Ishikawa (cell line): ENCODE measurements around the gene EXT2.
A peak's percentile ranks its signal among the peaks of the same experiment; 100 is the strongest.

Source experiments
- CEBPB ChIP-seq: IDR thresholded peaks from 2 replicates; pipeline ENCODE4 v1.6.1; 2012
- CREB1 ChIP-seq: IDR thresholded peaks from 2 replicates; pipeline ENCODE4 v1.6.1; 2012; ENCODE audit warnings: low read depth
- EGR1 ChIP-seq: IDR thresholded peaks from 2 replicates; pipeline ENCODE4 v1.6.1; 2012
- EP300 ChIP-seq: IDR thresholded peaks from 2 replicates; pipeline ENCODE4 v1.6.1; 2012; ENCODE audit warnings: borderline replicate concordance
- FOXM1 ChIP-seq: IDR thresholded peaks from 2 replicates; pipeline ENCODE4 v1.6.1; 2012; ENCODE audit warnings: low read depth, borderline replicate concordance
- MAX ChIP-seq: IDR thresholded peaks from 2 replicates; pipeline ENCODE4 v1.6.1; 2012
- NFIC ChIP-seq: IDR thresholded peaks from 2 replicates; pipeline ENCODE4 v1.6.1; 2012
- RAD21 ChIP-seq: IDR thresholded peaks from 2 replicates; pipeline ENCODE4 v1.6.1; 2012; ENCODE audit warnings: low read depth
- TAF1 ChIP-seq: IDR thresholded peaks from 2 replicates; pipeline ENCODE4 v1.6.1; 2012; ENCODE audit warnings: low read depth, mild to moderate bottlenecking
- TCF12 ChIP-seq: IDR thresholded peaks from 2 replicates; pipeline ENCODE4 v1.6.1; 2012; ENCODE audit warnings: low read depth
- TEAD4 ChIP-seq: IDR thresholded peaks from 2 replicates; pipeline ENCODE4 v1.6.1; 2012
- YY1 ChIP-seq: IDR thresholded peaks from 2 replicates; pipeline ENCODE4 v1.6.1; 2012; ENCODE audit warnings: low read depth
- ZBTB7A ChIP-seq: IDR thresholded peaks from 2 replicates; pipeline ENCODE4 v1.6.1; 2012; ENCODE audit warnings: low read depth
- TF ChIP-seq, protein P1 (sequence below): IDR thresholded peaks from 2 replicates; pipeline ENCODE4 v1.6.1; 2012
- TF ChIP-seq, protein P2 (sequence below): IDR thresholded peaks from 2 replicates; pipeline ENCODE4 v1.6.1; 2012; ENCODE audit warnings: low read depth, mild to moderate bottlenecking

The EXT2 gene

GRCh38 chr11:44128729-44129128 lies 33.3 kb downstream of the EXT2 start:
- TF ChIP-seq, protein P1, sequence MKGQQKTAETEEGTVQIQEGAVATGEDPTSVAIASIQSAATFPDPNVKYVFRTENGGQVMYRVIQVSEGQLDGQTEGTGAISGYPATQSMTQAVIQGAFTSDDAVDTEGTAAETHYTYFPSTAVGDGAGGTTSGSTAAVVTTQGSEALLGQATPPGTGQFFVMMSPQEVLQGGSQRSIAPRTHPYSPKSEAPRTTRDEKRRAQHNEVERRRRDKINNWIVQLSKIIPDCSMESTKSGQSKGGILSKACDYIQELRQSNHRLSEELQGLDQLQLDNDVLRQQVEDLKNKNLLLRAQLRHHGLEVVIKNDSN, result no peak
- no peak for TF ChIP-seq TAF1
- no peak for TF ChIP-seq NFIC
- no peak for TF ChIP-seq CREB1
- TF ChIP-seq, protein P2, sequence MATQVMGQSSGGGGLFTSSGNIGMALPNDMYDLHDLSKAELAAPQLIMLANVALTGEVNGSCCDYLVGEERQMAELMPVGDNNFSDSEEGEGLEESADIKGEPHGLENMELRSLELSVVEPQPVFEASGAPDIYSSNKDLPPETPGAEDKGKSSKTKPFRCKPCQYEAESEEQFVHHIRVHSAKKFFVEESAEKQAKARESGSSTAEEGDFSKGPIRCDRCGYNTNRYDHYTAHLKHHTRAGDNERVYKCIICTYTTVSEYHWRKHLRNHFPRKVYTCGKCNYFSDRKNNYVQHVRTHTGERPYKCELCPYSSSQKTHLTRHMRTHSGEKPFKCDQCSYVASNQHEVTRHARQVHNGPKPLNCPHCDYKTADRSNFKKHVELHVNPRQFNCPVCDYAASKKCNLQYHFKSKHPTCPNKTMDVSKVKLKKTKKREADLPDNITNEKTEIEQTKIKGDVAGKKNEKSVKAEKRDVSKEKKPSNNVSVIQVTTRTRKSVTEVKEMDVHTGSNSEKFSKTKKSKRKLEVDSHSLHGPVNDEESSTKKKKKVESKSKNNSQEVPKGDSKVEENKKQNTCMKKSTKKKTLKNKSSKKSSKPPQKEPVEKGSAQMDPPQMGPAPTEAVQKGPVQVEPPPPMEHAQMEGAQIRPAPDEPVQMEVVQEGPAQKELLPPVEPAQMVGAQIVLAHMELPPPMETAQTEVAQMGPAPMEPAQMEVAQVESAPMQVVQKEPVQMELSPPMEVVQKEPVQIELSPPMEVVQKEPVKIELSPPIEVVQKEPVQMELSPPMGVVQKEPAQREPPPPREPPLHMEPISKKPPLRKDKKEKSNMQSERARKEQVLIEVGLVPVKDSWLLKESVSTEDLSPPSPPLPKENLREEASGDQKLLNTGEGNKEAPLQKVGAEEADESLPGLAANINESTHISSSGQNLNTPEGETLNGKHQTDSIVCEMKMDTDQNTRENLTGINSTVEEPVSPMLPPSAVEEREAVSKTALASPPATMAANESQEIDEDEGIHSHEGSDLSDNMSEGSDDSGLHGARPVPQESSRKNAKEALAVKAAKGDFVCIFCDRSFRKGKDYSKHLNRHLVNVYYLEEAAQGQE, result no peak
- no peak for TF ChIP-seq MAX
- no peak for TF ChIP-seq TCF12
- TF ChIP-seq TEAD4, result no peak
- TF ChIP-seq FOXM1, result no peak
- no peak for TF ChIP-seq YY1
- TF ChIP-seq ZBTB7A, result no peak
- no peak for TF ChIP-seq EP300
- no peak for TF ChIP-seq EGR1
- no peak for TF ChIP-seq RAD21
- no peak for TF ChIP-seq CEBPB

DNA sequence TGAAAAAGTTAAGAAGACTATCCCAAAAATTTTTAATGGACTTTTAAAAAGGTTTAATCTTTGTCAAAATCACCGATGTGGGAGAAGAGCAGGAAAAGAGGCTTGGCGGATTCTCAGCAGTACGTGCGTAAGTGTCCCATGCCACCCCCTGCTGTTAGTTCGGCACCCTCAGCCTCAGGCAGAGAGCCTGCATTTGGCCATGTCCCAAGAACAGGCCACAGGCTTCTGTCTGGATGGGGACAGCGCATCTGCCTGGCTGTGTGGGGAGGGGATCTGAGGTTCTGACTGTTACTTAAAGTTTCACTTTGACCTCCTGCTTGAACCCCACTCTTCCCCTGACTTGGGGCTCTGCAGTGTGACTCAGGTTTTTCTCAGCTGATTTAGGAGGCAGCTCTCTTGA lies 35.3 kb downstream of the EXT2 start:
- TF ChIP-seq ZBTB7A, result no peak
- no peak for TF ChIP-seq EP300
- TF ChIP-seq NFIC, result no peak
- TF ChIP-seq YY1, result no peak
- TF ChIP-seq RAD21, result no peak
- TF ChIP-seq, protein P1, result no peak
- TF ChIP-seq, protein P2, result no peak
- no peak for TF ChIP-seq TEAD4
- TF ChIP-seq FOXM1, result no peak
- no peak for TF ChIP-seq TCF12
- no peak for TF ChIP-seq CEBPB

GRCh38 chr11:44133335-44133946 lies 38.0 kb downstream of the EXT2 start:
- TF ChIP-seq RAD21 (peak; percentile 65), TAF1 (no peak)

DNA sequence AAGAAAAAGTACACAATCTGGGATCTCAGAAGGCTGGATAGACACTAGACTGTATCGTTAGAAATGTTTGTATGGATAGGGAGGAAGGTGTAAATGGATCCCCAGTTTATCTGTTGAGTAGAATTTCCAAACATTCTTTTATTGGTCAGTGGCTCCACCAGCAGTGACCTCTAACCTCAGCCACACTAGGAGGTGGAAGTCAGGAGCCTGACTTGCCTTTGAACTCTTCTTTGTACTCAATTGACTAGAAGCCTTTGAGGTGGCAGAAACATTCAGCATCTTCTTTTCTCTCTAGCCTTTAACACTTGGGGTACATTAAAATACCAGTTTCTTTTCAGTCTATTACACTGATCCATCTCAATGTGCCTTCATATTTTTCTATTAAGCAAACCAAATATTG lies 39.1 kb downstream of the EXT2 start:
- TF ChIP-seq ZBTB7A (no peak), CEBPB (no peak), YY1 (no peak), RAD21 (no peak), EP300 (no peak), TEAD4 (no peak), TCF12 (no peak), NFIC (no peak), MAX (no peak), TAF1 (no peak), CREB1 (no peak), FOXM1 (no peak), EGR1 (no peak)
- TF ChIP-seq, protein P2, result no peak
- TF ChIP-seq, protein P1, result no peak
